ENCODE measurements around the gene MYO9A. TPM values are rescaled to one million over a fixed set of nuclear protein-coding genes. Genes with fewer than 3 reads are reported as not detected.

MYO9A gene
- total RNA-seq, 1 donor from 2014 or later, result 39.2 TPM

DNA sequence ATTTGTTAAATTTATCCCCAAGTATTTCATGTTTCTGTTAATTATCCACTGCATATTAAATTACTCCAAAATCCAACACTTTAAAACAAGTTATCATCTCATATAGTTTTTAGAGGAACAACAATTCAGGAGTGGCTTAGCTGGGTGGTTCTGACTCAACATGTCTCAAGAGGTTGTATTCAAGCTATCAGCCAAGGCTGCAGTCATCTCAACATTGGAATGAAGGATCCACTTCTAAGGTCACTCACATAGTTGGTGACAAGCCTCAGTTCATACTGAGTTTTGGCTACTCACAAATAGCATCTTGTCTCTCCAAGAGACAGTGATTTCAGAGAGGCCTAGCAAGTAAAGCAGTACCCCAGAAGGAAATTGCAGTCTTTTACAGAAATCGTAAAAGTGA is 172.9 kb downstream of the MYO9A start:
- TF ChIP-seq, protein P1, sequence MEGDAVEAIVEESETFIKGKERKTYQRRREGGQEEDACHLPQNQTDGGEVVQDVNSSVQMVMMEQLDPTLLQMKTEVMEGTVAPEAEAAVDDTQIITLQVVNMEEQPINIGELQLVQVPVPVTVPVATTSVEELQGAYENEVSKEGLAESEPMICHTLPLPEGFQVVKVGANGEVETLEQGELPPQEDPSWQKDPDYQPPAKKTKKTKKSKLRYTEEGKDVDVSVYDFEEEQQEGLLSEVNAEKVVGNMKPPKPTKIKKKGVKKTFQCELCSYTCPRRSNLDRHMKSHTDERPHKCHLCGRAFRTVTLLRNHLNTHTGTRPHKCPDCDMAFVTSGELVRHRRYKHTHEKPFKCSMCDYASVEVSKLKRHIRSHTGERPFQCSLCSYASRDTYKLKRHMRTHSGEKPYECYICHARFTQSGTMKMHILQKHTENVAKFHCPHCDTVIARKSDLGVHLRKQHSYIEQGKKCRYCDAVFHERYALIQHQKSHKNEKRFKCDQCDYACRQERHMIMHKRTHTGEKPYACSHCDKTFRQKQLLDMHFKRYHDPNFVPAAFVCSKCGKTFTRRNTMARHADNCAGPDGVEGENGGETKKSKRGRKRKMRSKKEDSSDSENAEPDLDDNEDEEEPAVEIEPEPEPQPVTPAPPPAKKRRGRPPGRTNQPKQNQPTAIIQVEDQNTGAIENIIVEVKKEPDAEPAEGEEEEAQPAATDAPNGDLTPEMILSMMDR (IDR thresholded peaks at IDR 0.05; ENCODE audit: unreplicated experiment), result no peak
- Mint-ChIP-seq H3K36me3 (ENCODE audit: low read depth, unreplicated experiment) (no peaks in the 10 kb centered on the region), H3K27ac (ENCODE audit: unreplicated experiment) (no peak overlapping the region), H3K4me3 (ENCODE audit: unreplicated experiment) (no peak overlapping the region), H3K27me3 (ENCODE audit: unreplicated experiment) (no peaks in the 10 kb centered on the region), H3K4me1 (ENCODE audit: unreplicated experiment) (no peaks in the 10 kb centered on the region), H3K9me3 (ENCODE audit: unreplicated experiment) (no peaks in the 10 kb centered on the region)
- DNase-seq (ENCODE audit: low spot score), result no peak

DNA sequence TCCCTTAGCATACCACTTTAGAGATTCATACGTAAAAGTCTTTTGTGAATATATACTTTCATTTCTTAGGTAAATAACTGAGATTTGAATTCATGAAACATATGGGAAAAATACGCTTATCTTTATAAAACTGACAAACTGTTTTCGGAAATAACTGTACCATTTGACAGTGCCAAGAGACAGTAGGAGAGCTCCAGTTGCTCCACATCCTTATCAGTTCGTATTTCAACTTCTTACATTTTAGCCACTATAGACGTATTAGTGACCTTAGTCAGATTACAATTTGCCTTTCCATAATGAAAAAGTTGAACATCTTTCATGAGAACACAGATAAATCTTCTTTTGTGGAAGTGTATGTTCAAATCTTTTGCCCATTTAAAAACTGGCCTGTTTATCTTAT is 174.1 kb downstream of the MYO9A start:
- Mint-ChIP-seq H3K27ac (ENCODE audit: unreplicated experiment) (no peak overlapping the region), H3K27me3 (ENCODE audit: unreplicated experiment) (no peaks in the 10 kb centered on the region), H3K4me3 (ENCODE audit: unreplicated experiment) (no peak overlapping the region), H3K4me1 (ENCODE audit: unreplicated experiment) (no peaks in the 10 kb centered on the region), H3K9me3 (ENCODE audit: unreplicated experiment) (no peaks in the 10 kb centered on the region), H3K36me3 (ENCODE audit: low read depth, unreplicated experiment) (no peaks in the 10 kb centered on the region)
- TF ChIP-seq, protein P1 (IDR thresholded peaks at IDR 0.05; ENCODE audit: unreplicated experiment), result no peak
- no peak for DNase-seq (ENCODE audit: low spot score)

DNA sequence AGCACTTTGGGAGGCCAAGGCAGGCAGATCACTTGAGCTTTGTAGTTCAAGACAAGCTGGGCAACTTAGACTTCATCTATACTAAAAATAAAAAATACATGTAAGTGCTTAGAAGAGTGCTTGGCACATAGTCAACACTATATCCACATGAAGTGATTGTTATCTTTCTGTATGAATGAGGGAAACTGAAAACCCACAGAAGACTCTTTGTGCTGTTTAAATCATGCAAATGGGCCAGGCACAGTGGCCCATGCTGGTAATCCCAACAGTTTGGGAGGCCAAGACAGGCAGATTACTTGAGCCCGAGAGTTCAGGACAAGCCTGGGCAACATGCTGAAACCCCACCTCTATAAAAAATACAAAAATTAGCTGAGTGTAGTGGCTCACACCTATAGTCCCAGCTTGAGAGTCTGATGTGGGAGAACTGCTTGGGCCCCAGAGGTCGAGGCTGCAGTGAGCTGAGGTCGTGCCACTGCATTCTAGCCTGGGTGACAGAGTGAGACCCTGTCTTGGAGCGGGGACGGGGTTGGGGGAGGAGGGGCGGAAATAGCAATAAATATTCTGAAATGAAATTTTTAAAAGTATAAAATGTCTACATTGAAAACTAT is 177.9 kb downstream of the MYO9A start:
- peaks cover 2% of the 10 kb centered on the region for H3K4me1 Mint-ChIP-seq (ENCODE audit: unreplicated experiment)
- TF ChIP-seq, protein P1 (IDR thresholded peaks at IDR 0.05; ENCODE audit: unreplicated experiment), result no peak
- H3K9me3 Mint-ChIP-seq (ENCODE audit: unreplicated experiment), result no peaks in the 10 kb centered on the region
- no peaks in the 10 kb centered on the region for H3K27me3 Mint-ChIP-seq (ENCODE audit: unreplicated experiment)
- H3K36me3 Mint-ChIP-seq (ENCODE audit: low read depth, unreplicated experiment), result no peaks in the 10 kb centered on the region
- H3K4me3 Mint-ChIP-seq (ENCODE audit: unreplicated experiment), result no peak overlapping the region
- no peak overlapping the region for H3K27ac Mint-ChIP-seq (ENCODE audit: unreplicated experiment)
- no peak for DNase-seq (ENCODE audit: low spot score)

DNA sequence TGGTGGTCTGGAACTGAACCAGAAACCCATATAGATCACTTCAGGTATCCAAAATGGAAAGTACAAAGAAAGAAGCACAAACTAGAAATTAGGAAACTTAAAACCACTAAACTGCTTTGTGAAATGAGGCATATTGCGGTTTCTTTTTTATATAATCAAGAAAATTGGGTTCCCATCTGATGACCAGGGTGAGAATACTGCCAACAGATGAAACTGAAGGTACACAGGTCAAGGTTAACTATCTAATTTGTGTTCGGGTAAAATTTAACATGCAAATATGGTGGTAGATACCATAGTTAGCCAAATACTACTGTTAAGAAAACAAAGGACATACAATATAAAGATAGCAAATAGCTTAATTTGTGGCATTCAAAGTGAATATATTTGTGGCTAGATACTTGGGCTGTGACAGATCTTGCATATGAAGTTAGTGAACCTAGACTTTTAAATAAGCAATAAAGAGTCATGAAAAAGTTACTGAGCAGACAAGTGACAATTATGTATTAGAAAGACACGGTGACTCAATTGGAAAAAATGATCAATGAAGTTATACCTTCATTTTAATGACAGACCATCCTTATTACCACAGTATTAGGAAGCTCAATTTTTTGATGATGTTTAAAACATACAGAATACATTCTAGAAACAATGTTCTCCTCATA is 180.2 kb downstream of the MYO9A start:
- Mint-ChIP-seq H3K4me1 (ENCODE audit: unreplicated experiment) (peaks cover 2% of the 10 kb centered on the region), H3K9me3 (ENCODE audit: unreplicated experiment) (no peaks in the 10 kb centered on the region), H3K4me3 (ENCODE audit: unreplicated experiment) (no peak overlapping the region), H3K27ac (ENCODE audit: unreplicated experiment) (no peak overlapping the region), H3K27me3 (ENCODE audit: unreplicated experiment) (no peaks in the 10 kb centered on the region), H3K36me3 (ENCODE audit: low read depth, unreplicated experiment) (no peaks in the 10 kb centered on the region)
- TF ChIP-seq, protein P1 (IDR thresholded peaks at IDR 0.05; ENCODE audit: unreplicated experiment), result no peak
- DNase-seq (ENCODE audit: low spot score), result no peak

DNA sequence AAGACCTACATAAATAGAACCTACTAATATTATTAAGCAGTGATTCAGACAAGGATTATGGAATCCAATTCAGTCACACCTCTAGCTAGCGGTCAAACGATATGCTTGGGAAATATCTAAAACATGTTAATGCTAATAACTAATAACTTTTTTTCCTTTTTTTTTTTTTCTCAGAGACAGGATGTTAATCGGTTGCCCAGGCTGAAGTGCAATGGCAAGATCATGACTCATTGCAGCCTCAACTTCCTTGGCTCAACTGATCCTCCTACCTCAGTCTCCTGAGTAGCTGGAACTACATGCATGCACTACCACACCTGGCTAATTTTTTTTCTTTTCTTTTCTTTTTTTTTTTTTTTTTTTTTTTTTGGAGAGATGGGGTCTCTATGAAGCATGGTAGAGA is 183.5 kb downstream of the MYO9A start:
- Mint-ChIP-seq H3K27me3 (ENCODE audit: unreplicated experiment) (no peaks in the 10 kb centered on the region), H3K4me1 (ENCODE audit: unreplicated experiment) (peaks cover 2% of the 10 kb centered on the region), H3K36me3 (ENCODE audit: low read depth, unreplicated experiment) (peaks cover 25% of the 10 kb centered on the region), H3K9me3 (ENCODE audit: unreplicated experiment) (no peaks in the 10 kb centered on the region), H3K27ac (ENCODE audit: unreplicated experiment) (no peak overlapping the region), H3K4me3 (ENCODE audit: unreplicated experiment) (no peak overlapping the region)
- TF ChIP-seq, protein P1 (IDR thresholded peaks at IDR 0.05; ENCODE audit: unreplicated experiment), result no peak
- no peak for DNase-seq (ENCODE audit: low spot score)

Data from endothelial cell (in vitro differentiated cells).